Right renal pelvis (tissue), 4 donors: Measurements from ENCODE around the gene AGTPBP1. TPM values are rescaled to one million over a fixed set of nuclear protein-coding genes. Genes with fewer than 3 reads are reported as not detected.
A peak's percentile ranks its signal among the peaks of the same experiment; 100 is the strongest.
"Not testable (repeated sequence)": the region's sequence is repeated elsewhere in the genome, so short reads cannot be mapped to it uniquely, and the experiment has no call there.

ENCODE experiments used
- DNase-seq, 4 donors: peaks; one replicate each; pipeline ENCODE4 v3.0.0-alpha.2; 2013; ENCODE audit warnings: low read depth in 4 of 4, low spot score in 3 of 4, missing footprints in 1 of 4
- polyA plus RNA-seq, 4 donors: library from polyadenylated mRNA; unstranded; fragments of 120-200 nt; gene quantifications; one replicate each; pipeline ENCODE4 v1.2.1, GENCODE V29; 2013; ENCODE audit not compliant: insufficient read length in 4 of 4

AGTPBP1 gene, protein sequence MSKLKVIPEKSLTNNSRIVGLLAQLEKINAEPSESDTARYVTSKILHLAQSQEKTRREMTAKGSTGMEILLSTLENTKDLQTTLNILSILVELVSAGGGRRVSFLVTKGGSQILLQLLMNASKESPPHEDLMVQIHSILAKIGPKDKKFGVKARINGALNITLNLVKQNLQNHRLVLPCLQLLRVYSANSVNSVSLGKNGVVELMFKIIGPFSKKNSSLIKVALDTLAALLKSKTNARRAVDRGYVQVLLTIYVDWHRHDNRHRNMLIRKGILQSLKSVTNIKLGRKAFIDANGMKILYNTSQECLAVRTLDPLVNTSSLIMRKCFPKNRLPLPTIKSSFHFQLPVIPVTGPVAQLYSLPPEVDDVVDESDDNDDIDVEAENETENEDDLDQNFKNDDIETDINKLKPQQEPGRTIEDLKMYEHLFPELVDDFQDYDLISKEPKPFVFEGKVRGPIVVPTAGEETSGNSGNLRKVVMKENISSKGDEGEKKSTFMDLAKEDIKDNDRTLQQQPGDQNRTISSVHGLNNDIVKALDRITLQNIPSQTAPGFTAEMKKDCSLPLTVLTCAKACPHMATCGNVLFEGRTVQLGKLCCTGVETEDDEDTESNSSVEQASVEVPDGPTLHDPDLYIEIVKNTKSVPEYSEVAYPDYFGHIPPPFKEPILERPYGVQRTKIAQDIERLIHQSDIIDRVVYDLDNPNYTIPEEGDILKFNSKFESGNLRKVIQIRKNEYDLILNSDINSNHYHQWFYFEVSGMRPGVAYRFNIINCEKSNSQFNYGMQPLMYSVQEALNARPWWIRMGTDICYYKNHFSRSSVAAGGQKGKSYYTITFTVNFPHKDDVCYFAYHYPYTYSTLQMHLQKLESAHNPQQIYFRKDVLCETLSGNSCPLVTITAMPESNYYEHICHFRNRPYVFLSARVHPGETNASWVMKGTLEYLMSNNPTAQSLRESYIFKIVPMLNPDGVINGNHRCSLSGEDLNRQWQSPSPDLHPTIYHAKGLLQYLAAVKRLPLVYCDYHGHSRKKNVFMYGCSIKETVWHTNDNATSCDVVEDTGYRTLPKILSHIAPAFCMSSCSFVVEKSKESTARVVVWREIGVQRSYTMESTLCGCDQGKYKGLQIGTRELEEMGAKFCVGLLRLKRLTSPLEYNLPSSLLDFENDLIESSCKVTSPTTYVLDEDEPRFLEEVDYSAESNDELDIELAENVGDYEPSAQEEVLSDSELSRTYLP
- polyA plus RNA-seq = 10 to 100 TPM; 21.6 to 30.2 (median 28.5) TPM

DNA sequence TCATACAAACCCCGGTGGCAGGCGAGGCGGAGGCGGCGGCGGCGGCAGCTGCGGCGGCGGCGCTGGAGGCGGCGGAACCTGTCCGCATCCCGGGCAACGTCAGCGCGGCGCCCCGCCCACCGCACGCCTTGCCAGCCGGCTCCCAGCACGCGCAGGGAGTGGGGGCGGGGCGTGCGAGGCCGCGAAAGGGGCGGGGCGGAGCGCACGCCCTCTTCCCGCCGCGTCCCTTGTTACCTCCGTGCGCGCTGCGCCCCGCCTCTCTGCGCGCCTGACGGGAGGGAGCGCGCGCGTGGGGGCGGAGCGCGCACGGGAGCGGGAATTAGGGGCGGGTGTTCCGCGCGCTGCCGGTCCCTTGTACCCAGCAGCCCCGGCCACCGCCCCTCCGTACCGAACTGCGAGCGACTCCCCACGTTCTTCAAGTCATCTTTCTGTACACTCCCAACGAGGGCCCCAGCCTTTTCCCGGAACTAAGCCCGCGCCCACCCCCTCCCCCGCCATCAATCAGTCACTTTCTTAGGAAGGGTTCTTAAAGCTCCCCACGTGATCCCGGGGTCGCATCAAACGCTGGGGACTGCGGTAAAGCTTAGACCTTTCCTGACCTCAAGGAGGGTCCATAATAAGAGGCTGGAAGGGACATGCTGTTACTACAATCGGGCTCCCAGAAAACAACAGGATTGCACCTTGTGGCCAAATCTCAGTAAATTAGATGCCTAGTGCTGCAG lies at the start of gene AGTPBP1:
TSS of gene AGTPBP1 (minus strand) at position 80 of the 722 bp plus-strand sequence. CDS start 29,421 bp downstream, outside the sequence.
- peak; percentile 88 to 93 (median 90) for DNase-seq

DNA sequence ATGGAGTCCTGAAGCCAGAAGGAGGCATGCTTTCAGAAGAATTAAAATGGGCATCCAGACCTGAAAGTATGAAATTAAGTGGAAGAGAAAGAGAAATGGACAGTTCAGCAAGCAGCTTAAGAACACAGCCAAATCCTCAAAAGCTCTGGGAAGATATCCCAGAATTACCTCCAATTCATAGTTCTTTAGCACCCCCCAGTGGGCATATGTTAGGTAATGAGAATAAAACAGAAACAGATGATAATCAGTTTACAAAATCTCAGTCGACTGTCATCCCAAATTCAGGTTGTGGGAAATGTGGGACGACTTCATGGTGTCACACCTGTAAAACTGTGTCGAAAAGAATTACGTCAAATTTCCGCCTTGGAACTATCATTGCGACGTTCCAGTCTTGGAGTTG lies 44.4 kb upstream of the AGTPBP1 start:
- DNase-seq = not testable (repeated sequence)

DNA sequence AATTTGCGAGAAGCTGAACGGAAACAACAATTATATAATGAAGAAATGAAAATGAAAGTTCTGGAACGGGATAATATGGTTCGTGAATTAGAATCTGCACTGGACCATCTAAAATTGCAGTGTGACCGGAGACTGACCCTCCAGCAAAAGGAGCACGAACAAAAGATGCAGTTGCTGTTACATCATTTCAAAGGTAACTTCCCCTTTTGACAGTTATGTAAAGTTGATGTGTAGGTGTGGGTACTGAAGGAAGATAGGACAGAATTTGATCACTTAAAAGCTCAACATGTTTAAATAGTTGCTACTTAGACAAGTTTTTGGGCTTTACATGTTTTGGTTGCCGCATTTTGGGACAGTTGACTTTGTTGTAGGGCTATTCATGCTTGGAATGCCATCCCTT lies 32.1 kb upstream of the AGTPBP1 start:
- not testable (repeated sequence) for DNase-seq

DNA sequence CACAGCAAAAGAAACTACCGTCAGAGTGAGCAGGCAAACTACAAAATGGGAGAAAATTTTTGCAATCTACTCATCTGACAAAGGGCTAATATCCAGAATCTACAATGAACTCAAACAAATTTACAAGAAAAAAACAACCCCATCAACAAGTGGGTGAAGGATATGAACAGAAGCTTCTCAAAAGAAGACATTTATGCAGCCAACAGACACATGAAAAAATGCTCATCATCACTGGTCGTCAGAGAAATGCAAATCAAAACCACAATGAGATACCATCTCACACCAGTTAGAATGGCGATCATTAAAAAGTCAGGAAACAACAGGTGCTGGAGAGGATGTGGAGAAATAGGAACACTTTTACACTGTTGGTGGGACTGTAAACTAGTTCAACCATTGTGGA lies 20.0 kb upstream of the AGTPBP1 start:
- DNase-seq = not testable (repeated sequence)

DNA sequence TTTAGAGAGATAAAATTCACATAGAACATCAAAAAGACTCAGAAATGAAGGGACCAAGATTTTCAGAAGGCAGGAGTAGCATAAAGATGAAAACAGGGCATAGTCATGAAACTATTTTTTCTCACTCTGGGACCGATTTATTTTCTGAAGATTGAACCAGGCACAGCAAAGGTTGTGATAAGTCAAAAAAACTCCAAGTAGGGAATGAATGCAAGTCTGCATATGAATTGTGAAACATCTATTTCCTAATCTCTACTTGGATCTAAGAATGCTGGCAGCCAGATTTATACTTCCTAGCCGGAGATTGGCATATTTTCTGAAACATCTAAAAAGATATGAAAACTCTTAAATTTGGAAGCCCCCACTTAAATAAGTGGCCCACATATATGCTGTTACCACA lies 16.0 kb upstream of the AGTPBP1 start:
- not testable (repeated sequence) for DNase-seq

DNA sequence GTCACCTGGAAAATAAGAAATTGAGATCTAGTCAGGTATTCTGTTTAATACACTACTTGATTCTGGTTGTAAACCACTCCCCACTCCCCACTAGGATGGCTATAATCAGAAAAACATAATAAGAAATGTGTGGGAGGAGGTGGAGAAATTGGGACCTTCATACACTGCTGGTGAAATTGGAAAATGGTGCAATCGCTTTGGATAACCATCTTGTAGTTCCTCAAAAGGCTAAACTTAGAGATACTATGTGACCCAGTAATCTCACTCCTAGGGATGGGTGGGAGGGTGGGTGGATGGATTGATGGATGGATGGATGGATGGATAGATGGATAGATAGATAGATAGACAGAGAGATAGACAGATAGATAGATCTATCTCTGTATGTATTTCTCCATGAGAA lies 14.5 kb upstream of the AGTPBP1 start:
- not testable (repeated sequence) for DNase-seq

DNA sequence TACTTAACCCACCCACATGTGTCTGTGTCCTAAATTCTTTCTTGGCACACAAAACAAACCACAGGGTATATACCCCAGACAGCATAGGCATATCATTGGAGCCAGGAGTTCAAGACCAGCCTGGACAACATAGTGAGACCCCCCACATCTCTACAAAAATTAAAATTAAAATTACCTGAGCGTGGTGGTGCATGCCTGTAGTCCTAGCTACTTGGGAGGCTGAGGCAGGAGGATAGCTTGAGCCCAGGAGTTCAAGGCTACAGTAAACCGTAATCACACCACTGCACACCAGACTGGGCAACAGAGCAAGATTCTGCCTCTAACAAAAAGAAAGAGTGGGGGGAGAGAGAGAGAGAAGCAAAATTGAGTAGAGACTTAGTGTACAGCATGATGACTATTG lies 4.6 kb upstream of the AGTPBP1 start:
- no peak for DNase-seq

DNA sequence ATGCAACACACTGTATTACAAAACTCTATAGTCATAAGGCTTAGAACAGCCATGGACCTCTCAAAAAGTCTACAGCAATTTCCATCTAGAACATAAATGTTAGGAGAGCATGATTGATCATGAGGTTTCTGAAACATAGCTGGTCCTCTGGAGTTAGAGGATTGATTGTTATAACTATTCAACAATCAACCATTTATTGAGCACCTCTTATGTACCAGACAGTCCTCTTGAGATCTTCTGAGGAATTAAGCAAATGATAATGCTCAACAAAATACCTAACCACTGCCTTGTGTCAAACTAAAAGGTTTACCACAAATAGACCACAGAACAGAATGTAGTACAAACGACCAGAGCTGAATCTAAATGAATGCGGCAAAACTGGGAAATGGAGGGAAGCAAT lies 3.4 kb upstream of the AGTPBP1 start:
- no peak for DNase-seq

DNA sequence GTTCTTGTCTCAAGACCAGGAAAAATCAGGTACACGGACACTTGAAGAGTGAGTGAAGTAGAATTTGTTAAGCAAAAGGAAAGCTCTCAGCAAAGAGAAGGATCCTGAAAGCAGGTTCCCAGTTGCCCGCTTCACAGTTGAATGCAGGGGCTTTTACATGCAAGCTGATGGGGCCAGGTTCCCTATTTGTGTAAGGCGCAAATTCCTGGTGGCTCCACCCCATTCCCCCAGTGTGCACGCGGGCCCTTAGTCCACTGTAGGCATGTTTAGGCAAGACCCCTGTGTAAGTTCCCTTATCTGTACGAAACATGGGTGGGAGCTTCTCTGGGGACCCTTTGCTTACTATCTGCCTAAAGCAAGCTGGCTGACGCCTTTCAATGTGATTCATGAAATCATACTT lies 2.7 kb upstream of the AGTPBP1 start:
- DNase-seq = no peak

DNA sequence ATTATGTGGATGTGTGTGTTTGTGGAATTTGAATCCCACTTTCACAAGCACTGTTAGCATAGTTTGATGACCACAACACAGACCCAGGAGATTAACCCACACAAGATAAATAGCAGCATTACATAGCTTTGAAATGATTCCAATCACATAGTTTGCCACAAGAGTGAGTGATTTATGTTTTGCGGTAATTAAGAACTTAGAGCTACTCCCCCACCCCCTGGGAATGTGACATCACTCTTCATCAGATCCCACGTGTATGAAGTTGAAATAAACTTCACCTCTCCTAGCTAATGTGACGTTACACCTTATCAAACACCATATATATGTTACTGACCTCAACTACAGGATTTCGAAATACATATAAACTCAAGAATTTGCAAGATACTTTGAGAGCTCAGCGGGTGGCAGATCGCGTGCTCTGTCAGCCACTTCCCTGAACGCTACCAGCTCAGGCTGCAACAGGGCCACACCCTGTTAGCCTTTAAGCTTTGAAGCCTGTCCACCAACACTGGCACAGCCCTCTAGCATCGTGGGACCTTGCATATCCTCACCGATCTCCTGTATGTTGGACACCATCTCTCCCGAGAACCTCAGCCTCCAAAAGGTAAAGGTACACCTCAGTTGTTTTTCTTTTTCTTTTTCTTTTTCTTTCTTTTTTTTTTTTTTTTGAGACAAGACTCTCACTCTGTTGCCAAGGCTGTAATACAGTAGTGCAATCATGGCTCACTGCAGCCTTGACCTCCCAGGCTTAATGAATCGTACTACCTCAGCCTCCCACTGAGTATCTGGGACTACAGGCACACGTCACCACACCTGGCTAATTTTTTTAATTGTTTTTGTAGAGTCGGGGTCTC lies 1.7 kb upstream of the AGTPBP1 start:
- DNase-seq = peak in 1 of 4 donors; percentile 13

DNA sequence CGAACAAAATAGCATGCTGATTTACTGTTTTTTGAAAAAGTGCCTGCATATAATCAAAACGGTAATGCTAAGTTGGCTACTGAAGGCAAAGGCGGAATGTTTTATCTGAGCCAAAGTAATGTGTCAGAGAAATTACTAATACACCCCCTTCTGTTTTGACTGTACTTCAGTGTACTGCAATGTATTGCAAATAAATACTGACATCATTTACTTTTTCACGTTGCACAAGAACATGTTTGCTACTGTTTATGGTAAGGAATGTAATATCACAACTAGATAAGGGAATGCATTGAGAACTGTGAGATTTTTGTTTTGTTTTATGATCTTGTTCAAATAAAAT lies 813 bp upstream of the AGTPBP1 start:
- no peak for DNase-seq

DNA sequence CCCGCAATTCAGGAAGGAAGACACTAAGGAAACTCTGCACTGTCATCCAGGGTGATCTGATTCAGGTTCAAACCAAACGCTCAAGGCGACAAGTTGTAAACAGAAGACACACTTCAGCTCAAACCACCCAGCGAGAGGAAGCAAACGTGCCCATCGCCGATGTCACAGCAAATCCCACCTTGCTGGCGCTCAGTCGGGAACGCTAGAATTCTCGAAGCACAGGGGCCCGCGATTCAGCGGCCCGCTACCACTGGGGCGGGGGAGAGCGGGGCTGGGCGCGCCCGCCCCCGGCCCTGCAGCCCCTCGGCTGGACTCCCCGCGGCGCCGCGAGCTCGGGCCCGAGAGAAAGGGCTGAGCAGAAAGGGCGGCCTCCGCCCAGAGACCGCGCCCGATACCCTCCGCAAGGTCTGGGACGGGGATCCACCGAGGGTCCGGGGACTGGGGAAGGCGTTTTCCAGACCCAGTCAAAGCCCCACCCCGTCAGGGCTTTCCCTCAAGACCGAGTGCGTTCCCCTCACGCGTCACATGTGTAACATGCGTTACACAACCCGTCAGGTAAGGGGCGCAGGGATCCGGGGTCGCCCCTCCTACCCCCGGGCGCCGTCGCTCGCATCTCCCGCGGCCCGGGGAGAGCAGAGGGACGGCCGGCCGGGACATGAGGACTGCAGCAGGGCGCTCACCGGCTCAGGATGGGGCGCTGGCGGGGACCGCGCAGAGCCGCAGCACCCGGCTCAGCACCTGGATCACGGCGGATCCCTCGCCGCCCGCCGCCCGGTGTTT lies 469 bp downstream of the AGTPBP1 start:
- DNase-seq = peak; percentile 31 to 67 (median 40)

DNA sequence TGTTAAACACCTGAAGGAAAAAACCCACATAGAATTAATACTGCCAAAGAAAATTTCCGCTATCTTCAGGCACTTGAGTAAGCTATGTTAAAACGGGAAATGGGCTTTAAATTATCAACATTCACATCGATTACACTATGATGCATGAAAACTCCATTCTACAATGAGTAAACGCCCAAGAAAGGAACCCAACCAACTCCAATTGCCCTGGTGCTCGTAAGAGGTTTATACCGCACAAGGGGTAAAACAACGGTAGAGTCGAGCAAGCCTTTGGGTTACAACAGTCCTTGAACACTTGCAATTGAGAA lies 1.0 kb downstream of the AGTPBP1 start:
- peak in 1 of 4 donors; percentile 19 for DNase-seq

DNA sequence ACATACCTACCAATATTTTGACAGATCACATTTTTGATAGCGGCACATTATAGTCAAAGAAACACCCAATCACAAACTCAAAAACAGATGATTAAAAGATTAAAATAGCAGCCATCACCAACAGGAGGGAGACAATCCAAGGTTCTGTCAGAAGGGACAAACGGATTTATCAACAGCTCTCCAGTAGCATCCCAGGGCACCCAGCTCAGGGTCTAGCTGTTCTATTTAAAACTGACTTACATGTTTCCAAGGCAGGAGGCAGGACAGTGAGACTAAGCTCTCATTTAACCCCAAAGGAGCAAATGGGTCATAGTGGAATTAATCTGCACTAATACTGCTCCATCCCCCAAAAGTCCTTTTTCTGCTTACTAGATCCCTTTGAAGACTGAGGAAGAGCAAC lies 3.2 kb downstream of the AGTPBP1 start:
- no peak for DNase-seq

DNA sequence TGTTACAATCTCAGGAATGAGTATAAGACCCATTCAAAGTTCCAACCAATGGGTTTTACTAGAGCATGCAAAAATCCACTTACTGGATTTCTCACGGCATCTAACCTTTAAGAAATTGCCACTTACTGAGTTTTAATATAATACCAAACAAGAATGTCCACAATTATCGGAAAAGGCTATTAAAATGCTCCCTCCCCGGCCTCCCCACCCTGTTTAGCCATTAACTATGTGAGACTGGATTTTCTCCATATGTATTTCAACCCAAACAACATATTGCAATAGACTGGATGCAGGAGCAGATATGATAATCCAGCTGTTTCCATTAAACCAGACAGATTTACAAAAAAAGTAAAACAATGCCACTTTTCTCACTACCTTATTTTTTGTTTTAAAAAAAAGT lies 4.1 kb downstream of the AGTPBP1 start:
- no peak for DNase-seq

DNA sequence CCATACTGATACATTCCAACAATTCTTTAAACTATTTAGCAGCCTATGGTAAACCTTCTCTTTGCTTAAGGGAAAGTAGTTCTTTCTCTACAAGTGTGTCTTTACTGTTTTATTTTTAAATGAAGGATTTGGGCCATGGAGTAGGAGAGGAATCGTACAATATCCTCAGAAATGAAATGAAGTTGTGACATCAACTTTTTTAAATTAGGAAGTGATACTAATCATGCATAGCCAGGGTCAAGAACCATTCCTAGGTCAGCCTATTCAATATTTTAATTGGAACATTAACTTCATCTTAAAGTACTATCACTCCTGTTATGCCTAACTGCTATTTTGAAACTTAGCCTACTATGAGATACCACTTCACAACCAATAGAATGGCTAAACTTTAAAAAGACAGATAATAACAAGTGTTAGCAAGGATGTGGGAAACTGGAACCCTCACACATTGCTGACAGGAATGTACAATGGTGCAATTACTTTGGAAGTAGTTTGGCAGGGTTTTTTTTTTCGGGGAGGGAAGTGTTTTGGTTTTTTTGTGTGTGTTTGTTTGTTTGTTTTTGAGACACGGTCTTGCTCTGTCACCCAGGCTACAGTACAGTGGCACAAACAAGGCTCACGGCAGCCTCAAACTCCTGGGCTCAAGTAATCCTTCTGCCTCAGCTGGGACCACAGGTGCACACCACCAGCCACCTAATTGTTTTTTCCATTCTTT lies 10.7 kb downstream of the AGTPBP1 start:
- DNase-seq = no peak

DNA sequence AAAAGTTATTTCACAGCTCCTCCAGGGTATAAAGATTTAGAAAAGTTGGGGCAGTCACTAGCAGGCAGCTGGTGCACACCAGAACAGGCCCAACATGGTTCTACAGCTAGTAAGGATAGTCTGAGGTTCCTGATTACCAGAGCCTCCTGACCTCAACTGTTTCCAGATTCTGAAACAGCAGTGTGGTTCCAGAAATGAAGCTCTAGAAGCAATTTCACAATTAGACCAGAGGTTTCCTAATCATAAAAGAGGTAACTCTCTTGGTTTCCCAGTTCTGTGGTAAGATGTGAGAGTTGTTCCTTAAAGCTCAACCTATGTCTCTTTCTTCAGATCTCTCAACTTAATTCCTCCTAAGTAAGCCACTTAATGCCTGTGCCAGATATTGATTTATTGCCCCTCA lies 11.9 kb downstream of the AGTPBP1 start:
- DNase-seq = no peak

DNA sequence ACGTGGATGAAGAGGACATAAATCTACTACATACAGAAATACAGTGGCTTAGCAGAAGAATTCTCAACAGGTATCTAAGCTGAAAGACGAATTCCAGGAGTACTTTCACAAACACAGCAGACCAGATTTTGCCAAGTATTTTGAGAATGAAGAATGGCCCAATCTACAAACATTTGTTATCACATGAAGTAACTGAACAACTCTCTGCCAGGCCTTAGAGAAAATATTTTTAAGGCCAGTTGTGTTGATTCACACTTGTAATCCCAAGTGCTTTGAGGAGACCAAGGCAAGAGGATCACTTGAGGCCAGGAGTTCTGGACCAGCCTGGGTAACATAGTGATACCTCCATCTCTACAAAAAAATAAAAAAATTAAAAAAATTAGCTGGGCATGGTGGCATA lies 14.3 kb downstream of the AGTPBP1 start:
- DNase-seq = no peak
